GM12873 (cell line): Measurements from ENCODE around the gene CDH23.

Experiments
- TF ChIP-seq, protein P1 (sequence below): IDR thresholded peaks from 2 replicates; pipeline ENCODE4 v1.5.1; 2012; ENCODE audit warnings: low read depth, mild to moderate bottlenecking, moderate library complexity, low read length, control low read depth; ENCODE audit not compliant: insufficient read depth; ENCODE audit errors: missing control alignments

CDH23 gene

DNA sequence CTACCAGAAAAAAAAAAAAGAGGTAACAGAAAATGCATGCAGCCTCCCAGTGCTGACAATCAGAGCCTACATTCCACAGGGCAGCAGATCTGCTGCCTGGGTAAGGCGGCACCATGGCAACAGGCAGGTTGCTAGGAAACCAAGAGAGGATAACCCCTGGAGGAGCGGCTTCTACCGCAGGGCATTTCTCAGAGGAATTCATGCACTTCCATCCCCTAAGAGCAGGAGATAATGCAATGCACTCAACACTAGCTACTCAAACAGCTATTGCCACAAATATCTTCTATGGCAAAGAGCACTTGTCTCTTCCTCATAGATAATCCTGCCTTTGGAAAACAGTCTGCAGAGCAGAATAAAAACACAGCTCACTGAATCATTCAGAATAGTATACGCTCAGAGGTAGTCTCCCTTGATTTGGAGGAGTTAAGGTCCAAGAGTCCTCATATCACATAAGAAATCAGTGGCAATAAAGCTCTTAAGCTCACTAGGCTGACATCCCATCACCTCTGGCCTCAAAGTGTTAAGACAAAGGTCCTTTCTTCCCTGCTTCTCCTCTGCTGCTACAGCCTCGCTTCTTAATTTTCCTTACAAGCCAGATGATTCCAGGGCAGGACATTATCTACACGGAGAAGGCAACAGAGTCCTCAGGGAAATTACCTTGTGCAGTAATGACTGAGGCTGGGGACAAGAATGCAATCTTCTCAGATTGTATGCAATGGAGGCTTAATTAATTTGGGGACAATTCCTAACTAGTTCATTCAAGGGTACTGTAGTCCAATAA lies 443.6 kb downstream of the CDH23 start:
- TF ChIP-seq, protein P1, sequence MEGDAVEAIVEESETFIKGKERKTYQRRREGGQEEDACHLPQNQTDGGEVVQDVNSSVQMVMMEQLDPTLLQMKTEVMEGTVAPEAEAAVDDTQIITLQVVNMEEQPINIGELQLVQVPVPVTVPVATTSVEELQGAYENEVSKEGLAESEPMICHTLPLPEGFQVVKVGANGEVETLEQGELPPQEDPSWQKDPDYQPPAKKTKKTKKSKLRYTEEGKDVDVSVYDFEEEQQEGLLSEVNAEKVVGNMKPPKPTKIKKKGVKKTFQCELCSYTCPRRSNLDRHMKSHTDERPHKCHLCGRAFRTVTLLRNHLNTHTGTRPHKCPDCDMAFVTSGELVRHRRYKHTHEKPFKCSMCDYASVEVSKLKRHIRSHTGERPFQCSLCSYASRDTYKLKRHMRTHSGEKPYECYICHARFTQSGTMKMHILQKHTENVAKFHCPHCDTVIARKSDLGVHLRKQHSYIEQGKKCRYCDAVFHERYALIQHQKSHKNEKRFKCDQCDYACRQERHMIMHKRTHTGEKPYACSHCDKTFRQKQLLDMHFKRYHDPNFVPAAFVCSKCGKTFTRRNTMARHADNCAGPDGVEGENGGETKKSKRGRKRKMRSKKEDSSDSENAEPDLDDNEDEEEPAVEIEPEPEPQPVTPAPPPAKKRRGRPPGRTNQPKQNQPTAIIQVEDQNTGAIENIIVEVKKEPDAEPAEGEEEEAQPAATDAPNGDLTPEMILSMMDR, result no peak

DNA sequence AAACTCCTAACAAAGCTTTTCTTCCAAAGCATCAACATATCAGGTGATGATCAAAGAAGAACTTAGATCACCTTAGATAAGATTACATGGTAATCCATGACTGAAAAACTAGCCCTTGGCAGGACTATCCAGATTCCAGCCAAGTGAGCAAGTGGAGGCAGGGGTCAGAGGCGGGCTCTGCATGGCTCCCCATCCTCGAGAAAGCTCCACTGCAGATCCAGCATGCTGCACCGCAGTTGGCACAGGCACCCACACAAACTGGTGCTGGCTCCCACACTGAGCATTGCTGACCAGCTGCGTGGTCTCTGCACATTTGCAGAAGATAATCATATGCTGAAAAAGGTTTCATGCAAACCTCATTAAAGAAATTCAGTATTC lies 444.2 kb downstream of the CDH23 start:
- TF ChIP-seq, protein P1, result no peak

DNA sequence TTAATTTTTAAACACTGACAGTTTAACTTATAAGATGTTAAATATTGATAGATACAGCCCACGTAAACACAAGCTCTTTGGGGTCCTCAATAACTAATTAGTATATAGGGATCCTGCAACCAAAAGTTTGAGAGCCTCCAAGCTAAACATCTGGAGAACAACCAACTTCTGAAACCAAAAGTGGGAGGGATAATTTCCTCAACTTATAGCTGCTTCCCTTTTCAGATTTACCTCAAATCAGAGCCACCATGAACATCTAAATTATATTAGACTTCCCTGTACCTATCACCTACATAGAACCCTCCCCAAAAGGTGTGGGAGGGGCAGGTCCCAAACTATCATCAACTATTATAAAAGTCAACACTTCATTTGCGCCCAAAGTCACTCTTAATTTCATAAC lies 445.7 kb downstream of the CDH23 start:
- TF ChIP-seq, protein P1, result no peak

DNA sequence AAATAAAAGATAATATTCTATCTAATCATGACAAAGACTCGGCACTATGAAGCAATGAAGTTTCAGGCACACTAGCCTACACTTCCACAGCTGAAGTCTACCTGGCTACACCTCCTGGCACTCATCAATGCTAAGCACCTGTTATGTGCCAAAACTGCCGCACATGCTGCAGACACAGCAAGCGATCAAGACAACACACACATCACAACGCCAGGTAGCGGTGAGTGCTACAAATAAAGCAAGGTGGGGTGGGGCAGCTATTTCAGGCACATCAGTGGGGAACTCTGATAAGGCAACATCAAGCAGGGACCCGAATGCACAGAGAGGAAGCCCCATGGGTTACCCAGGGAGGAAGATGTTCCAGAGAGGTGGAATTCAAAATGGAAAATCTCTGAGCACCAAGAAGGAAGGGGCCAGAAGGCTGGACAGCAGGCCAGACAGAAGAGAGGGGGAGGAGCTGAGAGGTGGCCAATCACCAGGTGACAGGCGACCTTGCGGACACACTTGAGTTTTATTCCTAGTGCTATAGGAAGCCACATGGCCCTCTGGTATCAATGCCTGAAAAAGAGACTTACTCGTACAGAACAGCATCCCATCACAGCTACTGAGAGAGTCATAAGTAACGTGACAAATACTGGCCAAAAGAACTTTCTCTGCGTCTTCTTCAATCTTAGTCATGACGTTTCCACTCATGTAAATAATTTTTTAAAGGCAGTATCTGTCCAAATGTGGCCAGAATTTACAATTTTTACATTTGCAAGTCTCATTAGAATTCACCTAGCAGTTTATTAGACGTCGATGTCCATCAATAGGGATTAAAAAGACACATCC lies 446.4 kb downstream of the CDH23 start:
- TF ChIP-seq, protein P1, result no peak

DNA sequence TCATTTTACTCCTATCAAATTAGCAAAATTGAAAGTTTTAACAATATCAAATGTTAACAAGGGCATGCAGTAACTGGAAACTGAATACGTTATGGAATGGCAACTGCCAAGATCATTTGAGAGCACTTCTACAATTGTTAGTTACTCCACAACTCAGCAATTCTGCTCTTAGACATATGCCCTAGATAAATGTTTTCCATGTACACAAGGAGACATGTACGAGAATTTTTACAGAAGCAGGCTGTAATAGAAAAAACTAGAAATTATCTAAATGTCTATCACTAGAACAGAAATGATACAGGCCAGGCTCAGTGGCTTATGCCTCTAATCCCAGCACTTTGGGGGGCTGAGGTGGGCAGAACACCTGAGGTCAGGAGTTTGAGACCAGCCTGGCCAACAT lies 447.4 kb downstream of the CDH23 start:
- TF ChIP-seq, protein P1, result no peak

DNA sequence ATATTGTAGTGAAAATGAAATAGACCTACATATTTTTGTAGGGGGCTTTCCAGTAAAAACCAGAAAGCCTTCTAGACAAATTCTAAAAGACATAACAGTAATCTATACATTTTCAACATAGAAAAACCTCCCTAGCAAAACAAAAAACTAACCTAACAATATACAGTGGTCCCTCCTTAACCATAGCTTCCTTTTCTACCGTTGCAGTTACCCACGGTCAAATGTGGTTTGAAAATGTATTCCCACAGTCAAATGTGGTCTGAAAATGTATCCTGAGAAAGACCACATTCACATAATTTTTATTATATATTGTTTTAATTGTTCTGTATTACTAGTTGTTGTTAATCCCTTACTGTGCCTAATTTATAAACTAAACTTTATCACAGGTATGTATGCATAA lies 448.0 kb downstream of the CDH23 start:
- TF ChIP-seq, protein P1, result no peak
